HepG2 (cell line): Measurements from ENCODE around the gene RAD9A. TPM values are rescaled to one million over a fixed set of nuclear protein-coding genes. Genes with fewer than 3 reads are reported as not detected.
A peak's percentile ranks its signal among the peaks of the same experiment; 100 is the strongest.

Experiments used
- AGO2 ChIP-seq: fragments of 200-400 bp; formaldehyde crosslinking; optimal IDR thresholded peaks from 2 replicates; pipeline ENCODE3; 2017; ENCODE audit warnings: mild to moderate bottlenecking, low read depth, low read length, moderate library complexity
- CBX2 ChIP-seq, 2 experiments: fragments of 200-600 bp in 1 of 2; sonication (generic); formaldehyde crosslinking in 1 of 2; IDR thresholded peaks; 2 replicates each; pipeline versions ENCODE4 v1.7.0 to v1.8.1; 2018 to 2022; ENCODE audit warnings: low read depth in 2 of 2, low read length in 1 of 2, mild to moderate bottlenecking in 1 of 2, missing genetic modification reagents in 1 of 2
- CREB3 ChIP-seq: sonication (generic); formaldehyde crosslinking; IDR thresholded peaks from 2 replicates; pipeline ENCODE4 v1.5.0; 2020; ENCODE audit warnings: missing genetic modification reagents
- DDIT3 ChIP-seq: sonication (generic); formaldehyde crosslinking; IDR thresholded peaks from 2 replicates; pipeline ENCODE4 v1.4.0; 2020; ENCODE audit warnings: mild to moderate bottlenecking, missing genetic modification reagents
- GATA4 ChIP-seq: sonication (generic); IDR thresholded peaks from 2 replicates; pipeline ENCODE4 v1.6.1; 2016; ENCODE audit warnings: antibody characterized with exemption, low read depth, borderline replicate concordance
- HOXA7 ChIP-seq: sonication (generic); formaldehyde crosslinking; IDR thresholded peaks from 2 replicates; pipeline ENCODE4 v1.8.1; 2022; ENCODE audit warnings: mild to moderate bottlenecking, missing genetic modification reagents, moderate library complexity
- PCBP2 ChIP-seq: fragments of 200-400 bp; formaldehyde crosslinking; optimal IDR thresholded peaks from 2 replicates; pipeline ENCODE3; 2018; ENCODE audit warnings: low read length, low read depth; ENCODE audit not compliant: poor library complexity, severe bottlenecking
- SIN3A ChIP-seq: IDR thresholded peaks from 2 replicates; pipeline ENCODE4 v1.6.1; 2011; ENCODE audit warnings: low read depth, mild to moderate bottlenecking, control low read depth, low read length, borderline replicate concordance
- ZBED4 ChIP-seq: sonication (generic); formaldehyde crosslinking; IDR thresholded peaks from 2 replicates; pipeline ENCODE4 v1.4.0; 2020; ENCODE audit warnings: missing genetic modification reagents, borderline replicate concordance
- ZEB1 ChIP-seq: IDR thresholded peaks from 2 replicates; pipeline ENCODE4 v1.6.1; 2012; ENCODE audit warnings: mild to moderate bottlenecking, low read depth, inconsistent platforms; ENCODE audit not compliant: insufficient replicate concordance
- ZNF234 ChIP-seq: sonication (generic); formaldehyde crosslinking; conservative IDR thresholded peaks from 2 replicates; pipeline ENCODE4 v1.5.1; 2020; ENCODE audit warnings: mild to moderate bottlenecking, missing genetic modification reagents
- ZNF253 ChIP-seq: sonication (generic); formaldehyde crosslinking; IDR thresholded peaks from 2 replicates; pipeline ENCODE4 v1.8.0; 2022; ENCODE audit warnings: mild to moderate bottlenecking, missing genetic modification reagents, borderline replicate concordance
- ZNF318 ChIP-seq: sonication (generic); formaldehyde crosslinking; IDR thresholded peaks from 2 replicates; pipeline ENCODE4 v1.4.0; 2020; ENCODE audit warnings: mild to moderate bottlenecking, missing genetic modification reagents
- ZNF879 ChIP-seq: sonication (generic); formaldehyde crosslinking; IDR thresholded peaks from 2 replicates; pipeline ENCODE4 v1.8.1; 2023; ENCODE audit warnings: missing genetic modification reagents
- polyA plus RNA-seq, 8 experiments: library from polyadenylated mRNA; depleted of rRNA in 3 of 8; stranded (reverse) in 7 of 8; unstranded in 1 of 8; fragments of >200 nt; fragmentation: Illumina TruSeq in 4 of 8; extraction: Trizol in 4 of 8; gene quantifications; 2 replicates each; pipeline versions ENCODE4 v1.2.1 to v1.2.3, GENCODE V29; 2011 to 2016; ENCODE audit warnings: low read depth in 4 of 8, missing spikeins in 1 of 8, mixed read lengths in 1 of 8; ENCODE audit not compliant: insufficient read depth in 1 of 8
- total RNA-seq, 5 experiments: library from RNA; depleted of rRNA; stranded (reverse); fragments of >200 nt; fragmentation: Illumina TruSeq; extraction: Trizol; gene quantifications; 2 replicates each; pipeline ENCODE4 v1.2.3, GENCODE V29; 2016; ENCODE audit warnings: low read depth in 1 of 5

The RAD9A gene
- total and polyA plus RNA-seq, 2 of the 13 experiments (the other 11 are each of a cell fraction or from before 2014, with no cell fraction given), result 10.1 to 15.7 TPM

- TF ChIP-seq ZNF234, result no peak; the same call in 1 of the 2 replicates
- no peak for TF ChIP-seq ZEB1
- TF ChIP-seq ZNF879, result peak; percentile 93
- no peak for TF ChIP-seq AGO2
- peak; percentile 79; the same call in 1 of the 2 replicates for TF ChIP-seq ZNF253 (CRISPR knock-in tag)
- TF ChIP-seq ZBED4 (CRISPR knock-in tag), result no peak; the same call in 1 of the 2 replicates
- peak; percentile 89; the same call in 1 of the 2 replicates for TF ChIP-seq SIN3A
- TF ChIP-seq GATA4, result no peak
- no peak for TF ChIP-seq PCBP2
- peak; percentile 71; the same call in 1 of the 2 replicates for TF ChIP-seq HOXA7
- TF ChIP-seq DDIT3, result no peak
- peak; percentile 90; the same call in 1 of the 2 replicates for TF ChIP-seq CREB3 (CRISPR knock-in tag)
- TF ChIP-seq CBX2 (IDR thresholded peaks at IDR 0.05; ENCODE audit: low read depth, low read length), result no peak
- TF ChIP-seq CBX2 (CRISPR knock-in tag; IDR thresholded peaks at IDR 0.05; ENCODE audit: low read depth), result no peak
- peak; percentile 94 for TF ChIP-seq ZNF318 (CRISPR knock-in tag)
These were observed at the start of gene RAD9A (continued) for GRCh38 chr11:67391304-67392182.
